ENCODE measurements around the gene FYN.

DNA sequence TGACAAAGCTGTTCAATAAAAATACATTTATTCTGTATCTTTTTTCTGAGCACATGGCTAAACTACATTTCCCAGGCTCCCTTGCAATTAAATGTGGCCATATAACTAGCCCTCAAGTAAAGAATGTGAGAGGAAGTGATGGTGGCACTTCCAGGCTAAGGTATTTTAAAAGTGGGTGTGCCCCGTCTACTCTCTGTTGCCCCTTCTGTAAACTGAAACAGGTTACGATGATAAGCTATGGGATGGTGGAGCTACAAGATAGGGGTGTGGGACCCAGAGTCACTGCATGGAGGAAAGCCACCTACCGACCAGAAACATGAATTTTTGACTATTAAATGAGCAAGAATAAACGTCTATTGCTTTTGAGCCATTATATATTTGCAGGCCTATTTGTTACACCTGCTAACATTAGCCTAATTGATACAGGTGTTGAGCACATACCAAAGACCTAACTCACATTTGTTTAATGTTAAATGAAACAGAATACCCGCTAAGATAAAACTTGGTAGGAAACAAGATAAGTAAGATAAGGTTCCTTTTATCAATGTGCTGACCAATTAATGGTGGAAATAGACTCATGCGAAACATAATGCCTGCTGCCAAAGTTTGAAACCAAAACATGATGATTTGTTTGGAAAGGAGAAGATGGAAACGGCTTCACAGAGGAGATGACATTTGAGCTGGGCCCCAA, 3.1 kb downstream of the FYN start:
- TF ChIP-seq POLR2AphosphoS5 (IDR thresholded peaks at IDR 0.05; ENCODE audit: low read depth, low read length) (no peak), POLR2A (IDR thresholded peaks at IDR 0.05; ENCODE audit: low read depth, low read length) (no peak), POU2F2 (IDR thresholded peaks at IDR 0.05; ENCODE audit: low read depth, low read length) (no peak), PAX5 (IDR thresholded peaks at IDR 0.05; ENCODE audit: insufficient read depth, low read length, severe bottlenecking) (no peak), TAF1 (IDR thresholded peaks at IDR 0.05; ENCODE audit: low read depth, low read length) (no peak), SPI1 (IDR thresholded peaks at IDR 0.05; ENCODE audit: low read depth, low read length) (peak; percentile 46)

Measured in GM12891 (cell line).